MM.1S (cell line): Measurements from ENCODE around the gene AKR1C4.

ENCODE experiments used
- DNase-seq: peaks from one replicate; pipeline ENCODE4 v3.0.0-alpha.2; 2015
- H2AFZ ChIP-seq: fragments of 300-600 bp; sonication (generic); 2 replicates; pipeline ENCODE4 v1.6.0; 2016; ENCODE audit warnings: antibody characterized with exemption, low read length
- H3F3A ChIP-seq: fragments of 300-600 bp; sonication (generic); 2 replicates; pipeline ENCODE4 v1.6.1; 2016; ENCODE audit warnings: mild to moderate bottlenecking, antibody characterized with exemption, low read length, moderate library complexity, mixed read lengths; ENCODE audit not compliant: insufficient read depth
- H3K27ac ChIP-seq: fragments of 300-600 bp; sonication (generic); 2 replicates; pipeline ENCODE4 v1.5.1; 2016; ENCODE audit warnings: mild to moderate bottlenecking, low read length
- H3K27me3 ChIP-seq: fragments of 300-600 bp; sonication (generic); replicated peaks from 2 replicates; pipeline ENCODE4 v1.6.0; 2016; ENCODE audit warnings: low read length; ENCODE audit not compliant: insufficient read depth
- H3K36me3 ChIP-seq: fragments of 300-600 bp; sonication (generic); replicated peaks from 2 replicates; pipeline ENCODE4 v1.6.1; 2016; ENCODE audit warnings: mild to moderate bottlenecking, low read length, mixed read lengths; ENCODE audit not compliant: insufficient read depth
- H3K4me1 ChIP-seq: fragments of 300-600 bp; sonication (generic); 2 replicates; pipeline ENCODE4 v1.6.1; 2016; ENCODE audit warnings: low read length, mixed read lengths
- H3K4me2 ChIP-seq: fragments of 300-600 bp; sonication (generic); 2 replicates; pipeline ENCODE4 v1.6.0; 2016; ENCODE audit warnings: low read depth, low read length
- H3K4me3 ChIP-seq: fragments of 300-600 bp; sonication (generic); 2 replicates; pipeline ENCODE4 v1.5.1; 2016; ENCODE audit warnings: low read length, mixed read lengths
- H3K79me2 ChIP-seq: fragments of 300-600 bp; sonication (generic); 2 replicates; pipeline ENCODE4 v1.6.1; 2016; ENCODE audit warnings: mixed run types, low read length, mixed read lengths
- H3K9ac ChIP-seq: fragments of 300-600 bp; sonication (generic); 2 replicates; pipeline ENCODE4 v1.6.1; 2016; ENCODE audit warnings: low read length, mixed read lengths
- H3K9me2 ChIP-seq: fragments of 300-600 bp; sonication (generic); replicated peaks from 2 replicates; pipeline ENCODE4 v1.6.1; 2016; ENCODE audit warnings: mild to moderate bottlenecking, low read length, mixed read lengths; ENCODE audit not compliant: insufficient read depth
- H3K9me3 ChIP-seq: fragments of 300-600 bp; sonication (generic); replicated peaks from 2 replicates; pipeline ENCODE4 v1.6.1; 2016; ENCODE audit warnings: mild to moderate bottlenecking, low read length, mixed read lengths; ENCODE audit not compliant: insufficient read depth
- H4K20me1 ChIP-seq: fragments of 300-600 bp; sonication (generic); 2 replicates; pipeline ENCODE4 v1.6.1; 2016; ENCODE audit warnings: mild to moderate bottlenecking, low read length, moderate library complexity, mixed read lengths; ENCODE audit not compliant: insufficient read depth
- EZH2 ChIP-seq: fragments of 300-600 bp; sonication (generic); optimal IDR thresholded peaks from 2 replicates; pipeline ENCODE3; 2017; ENCODE audit warnings: low read depth, mild to moderate bottlenecking, antibody characterized with exemption, low read length, mixed read lengths
- EZH2phosphoT487 ChIP-seq: fragments of 300-600 bp; sonication (generic); IDR thresholded peaks from 2 replicates; pipeline ENCODE4 v1.6.1; 2018; ENCODE audit warnings: antibody characterized with exemption, low read length
- TF ChIP-seq, protein P1 (sequence below): fragments of 300-600 bp; sonication (generic); IDR thresholded peaks from 2 replicates; pipeline ENCODE4 v1.5.1; 2016; ENCODE audit warnings: antibody characterized with exemption, low read length, mixed read lengths

Gene AKR1C4

DNA sequence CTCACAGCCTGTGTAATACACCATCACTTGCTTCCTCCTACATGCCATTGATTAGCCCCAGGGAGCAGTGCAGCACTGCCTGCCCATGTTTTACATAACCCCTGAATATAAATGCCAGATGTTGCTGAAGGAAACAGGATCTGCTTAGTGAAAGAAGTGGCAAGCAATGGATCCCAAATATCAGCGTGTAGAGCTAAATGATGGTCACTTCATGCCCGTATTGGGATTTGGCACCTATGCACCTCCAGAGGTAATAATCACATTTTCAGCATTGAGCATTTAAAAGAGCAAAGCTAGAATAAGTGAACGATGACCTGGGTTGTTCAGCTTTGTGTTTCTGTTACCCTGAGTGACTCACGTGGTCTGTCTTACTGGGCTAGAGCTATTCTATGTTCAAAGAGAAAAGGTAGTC is at the start of gene AKR1C4:
Gene AKR1C4 (plus strand): TSS at position 136 of the 412 bp plus-strand sequence. CDS start 31 bp downstream, at position 167.
- Histone ChIP-seq H3K27ac (no peak within 1 kb of the TSS), H3K36me3 (no peaks in the 10 kb centered on the region), H3K9me2 (no peaks in the 10 kb centered on the region), H3K9ac (no peak within 1 kb of the TSS), H3K9me3 (no peaks in the 10 kb centered on the region), H3K4me2 (no peak within 1 kb of the TSS), H3K79me2 (no peaks in the 10 kb centered on the region), H2AFZ (no peak within 1 kb of the TSS), H3K27me3 (no peaks in the 10 kb centered on the region), H4K20me1 (no peaks in the 10 kb centered on the region), H3F3A (no peaks in the 10 kb centered on the region), H3K4me1 (no peaks in the 10 kb centered on the region), H3K4me3 (no peak within 1 kb of the TSS)
- no peak for DNase-seq
- no peak for TF ChIP-seq EZH2phosphoT487
- TF ChIP-seq EZH2: no peak

DNA sequence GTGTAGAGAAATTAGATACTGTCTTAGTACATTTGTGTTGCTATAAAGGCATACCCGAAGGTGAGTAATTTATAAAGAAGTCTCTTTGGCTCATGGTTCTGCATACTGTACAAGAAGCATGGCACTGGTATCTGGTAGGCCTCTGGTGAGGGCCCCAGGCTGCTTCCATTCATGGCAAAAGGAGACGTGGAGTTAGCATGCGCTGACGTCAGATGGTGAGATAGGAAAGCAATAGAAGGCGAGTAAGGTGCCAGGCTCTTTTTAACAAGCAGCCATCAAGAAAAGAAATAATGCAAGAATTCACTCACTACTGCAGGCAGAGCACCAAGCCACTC is 49.8 kb upstream of the AKR1C4 start:
- H3K9me2 ChIP-seq: no peaks in the 10 kb centered on the region
- H4K20me1 ChIP-seq: no peaks in the 10 kb centered on the region
- H3K79me2 ChIP-seq: no peaks in the 10 kb centered on the region
- H3K4me2 ChIP-seq: no peak overlapping the region
- H3K36me3 ChIP-seq: no peaks in the 10 kb centered on the region
- H3F3A ChIP-seq: no peaks in the 10 kb centered on the region
- no peak overlapping the region for H3K4me3 ChIP-seq
- no peak overlapping the region for H3K27ac ChIP-seq
- H3K4me1 ChIP-seq: no peaks in the 10 kb centered on the region
- DNase-seq: no peak
- H3K9me3 ChIP-seq: no peaks in the 10 kb centered on the region
- H2AFZ ChIP-seq: no peak overlapping the region
- H3K9ac ChIP-seq: no peak overlapping the region
- no peak for TF ChIP-seq EZH2
- TF ChIP-seq, protein P1, sequence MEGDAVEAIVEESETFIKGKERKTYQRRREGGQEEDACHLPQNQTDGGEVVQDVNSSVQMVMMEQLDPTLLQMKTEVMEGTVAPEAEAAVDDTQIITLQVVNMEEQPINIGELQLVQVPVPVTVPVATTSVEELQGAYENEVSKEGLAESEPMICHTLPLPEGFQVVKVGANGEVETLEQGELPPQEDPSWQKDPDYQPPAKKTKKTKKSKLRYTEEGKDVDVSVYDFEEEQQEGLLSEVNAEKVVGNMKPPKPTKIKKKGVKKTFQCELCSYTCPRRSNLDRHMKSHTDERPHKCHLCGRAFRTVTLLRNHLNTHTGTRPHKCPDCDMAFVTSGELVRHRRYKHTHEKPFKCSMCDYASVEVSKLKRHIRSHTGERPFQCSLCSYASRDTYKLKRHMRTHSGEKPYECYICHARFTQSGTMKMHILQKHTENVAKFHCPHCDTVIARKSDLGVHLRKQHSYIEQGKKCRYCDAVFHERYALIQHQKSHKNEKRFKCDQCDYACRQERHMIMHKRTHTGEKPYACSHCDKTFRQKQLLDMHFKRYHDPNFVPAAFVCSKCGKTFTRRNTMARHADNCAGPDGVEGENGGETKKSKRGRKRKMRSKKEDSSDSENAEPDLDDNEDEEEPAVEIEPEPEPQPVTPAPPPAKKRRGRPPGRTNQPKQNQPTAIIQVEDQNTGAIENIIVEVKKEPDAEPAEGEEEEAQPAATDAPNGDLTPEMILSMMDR: no peak
- no peak for TF ChIP-seq EZH2phosphoT487
- H3K27me3 ChIP-seq: no peaks in the 10 kb centered on the region

DNA sequence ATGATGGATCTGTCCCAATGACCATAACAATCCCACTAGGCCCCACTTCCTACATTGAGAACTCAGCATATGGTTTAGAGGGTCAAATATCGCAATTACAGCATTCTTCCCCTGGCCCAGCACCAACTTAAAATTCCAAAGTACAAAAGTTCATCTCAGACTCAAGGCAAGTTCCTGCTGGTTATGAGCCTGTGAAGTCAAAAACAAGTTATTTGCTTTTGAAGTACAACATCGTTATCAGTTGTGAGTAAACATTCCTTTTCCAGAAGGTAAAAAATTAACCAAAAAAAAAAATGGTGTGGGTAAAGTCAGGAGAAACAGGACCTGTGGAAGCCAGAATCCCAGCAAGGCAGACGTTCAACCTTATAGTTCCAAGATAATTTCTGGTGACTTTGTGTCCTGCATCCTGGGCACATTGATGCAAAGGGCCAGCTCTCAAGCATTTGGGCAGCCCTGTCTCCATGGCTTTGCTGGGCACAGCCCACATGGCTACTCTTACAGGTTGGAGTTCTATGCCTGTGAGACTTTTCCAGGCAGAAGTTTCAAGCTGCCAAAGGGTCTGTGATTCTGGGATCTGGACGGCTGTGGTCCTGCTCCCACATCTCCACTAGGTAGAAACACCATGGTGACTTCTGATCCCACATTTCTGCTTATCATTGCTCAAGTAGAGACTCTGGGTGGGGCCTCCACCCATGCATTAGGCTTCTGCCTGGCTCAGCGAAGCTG is 49.2 kb upstream of the AKR1C4 start:
- TF ChIP-seq EZH2phosphoT487 (no peak), EZH2 (no peak)
- TF ChIP-seq, protein P1: no peak
- no peaks in the 10 kb centered on the region for H3K9me2 ChIP-seq
- no peaks in the 10 kb centered on the region for H3K4me1 ChIP-seq
- H3K36me3 ChIP-seq: no peaks in the 10 kb centered on the region
- no peak for DNase-seq
- H3K27ac ChIP-seq: no peak overlapping the region
- no peaks in the 10 kb centered on the region for H3K9me3 ChIP-seq
- H3K4me3 ChIP-seq: no peak overlapping the region
- no peaks in the 10 kb centered on the region for H3K27me3 ChIP-seq
- no peak overlapping the region for H3K4me2 ChIP-seq
- H2AFZ ChIP-seq: no peak overlapping the region
- H3K9ac ChIP-seq: no peak overlapping the region
- H4K20me1 ChIP-seq: no peaks in the 10 kb centered on the region
- no peaks in the 10 kb centered on the region for H3K79me2 ChIP-seq
- no peaks in the 10 kb centered on the region for H3F3A ChIP-seq

DNA sequence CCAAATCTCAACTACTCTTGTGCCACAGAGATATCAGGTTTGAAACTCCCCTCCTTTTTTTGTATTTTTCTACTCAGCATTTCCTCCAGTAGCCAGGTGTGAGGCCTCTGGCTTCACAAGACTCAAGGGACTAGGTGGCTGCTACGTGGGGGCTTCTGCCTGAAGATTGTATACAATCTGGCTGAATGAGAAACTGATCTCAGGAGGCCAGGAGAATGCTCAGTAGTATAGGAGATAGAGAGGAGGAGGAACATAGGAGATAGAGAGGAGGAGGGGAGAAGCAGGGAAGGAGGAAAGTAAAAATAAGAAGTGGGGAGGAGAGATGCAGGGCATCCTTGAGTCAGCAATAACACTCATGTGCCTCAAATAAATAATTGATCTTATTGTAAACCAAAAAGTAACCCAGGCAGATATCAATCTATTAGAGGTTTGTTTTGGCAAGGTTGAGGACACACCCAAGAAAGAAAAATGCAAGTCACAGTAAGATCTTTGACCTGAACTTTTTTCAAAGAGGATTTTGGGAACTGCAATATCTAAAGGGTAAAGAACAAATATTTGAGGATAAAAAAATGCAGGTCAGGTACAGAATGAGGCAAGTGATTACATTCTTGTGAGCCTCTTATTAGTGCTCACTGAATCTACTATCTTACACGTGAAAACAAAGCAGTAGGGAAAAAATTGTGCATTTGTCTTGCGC is 48.5 kb upstream of the AKR1C4 start:
- Histone ChIP-seq H4K20me1 (no peaks in the 10 kb centered on the region), H3K4me1 (no peaks in the 10 kb centered on the region), H3K4me2 (no peak overlapping the region), H3K79me2 (no peaks in the 10 kb centered on the region), H2AFZ (no peak overlapping the region), H3K27ac (no peak overlapping the region), H3K4me3 (no peak overlapping the region), H3K9me3 (no peaks in the 10 kb centered on the region), H3K9me2 (no peaks in the 10 kb centered on the region), H3K36me3 (no peaks in the 10 kb centered on the region), H3K27me3 (no peaks in the 10 kb centered on the region), H3K9ac (no peak overlapping the region), H3F3A (no peaks in the 10 kb centered on the region)
- TF ChIP-seq EZH2 (no peak), EZH2phosphoT487 (no peak)
- TF ChIP-seq, protein P1: no peak
- no peak for DNase-seq
